HG03520 (cell line): ENCODE measurements around the gene FLT1.

ENCODE experiments used
- ATAC-seq: cut with Tn5 transposase; IDR thresholded peaks from one replicate; pipeline ENCODE4 v1.9.1; 2021; ENCODE audit warnings: mild to moderate bottlenecking, moderate library complexity; ENCODE audit not compliant: unreplicated experiment

The FLT1 gene

DNA sequence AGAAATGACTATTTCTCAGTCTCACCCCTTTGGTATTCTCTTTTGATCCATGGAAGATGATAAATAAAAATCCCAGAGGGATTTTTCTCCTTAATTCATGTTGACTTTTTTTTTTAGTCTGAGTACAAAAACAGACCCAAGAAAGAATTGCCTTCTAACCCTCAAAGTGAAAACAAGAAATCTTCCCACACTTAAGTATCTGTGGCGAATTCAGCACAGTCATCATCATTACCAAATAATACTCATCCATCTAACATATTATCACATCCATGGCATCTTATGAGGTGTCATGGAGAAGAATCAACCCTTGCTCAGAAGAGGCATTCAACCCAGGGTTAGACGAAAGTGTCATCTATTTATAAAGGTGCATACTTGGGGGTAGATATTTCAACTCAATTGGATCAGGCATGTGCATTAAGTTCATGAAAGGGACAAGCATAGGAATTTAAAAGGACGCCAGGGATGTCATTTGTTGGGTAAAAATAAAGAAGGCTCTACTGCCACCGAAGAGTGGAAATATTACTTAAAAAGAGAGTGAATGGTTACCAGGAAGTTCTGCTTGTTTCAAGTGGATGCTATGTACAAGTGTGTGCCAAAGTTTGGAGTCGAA is 101.9 kb downstream of the FLT1 start:
- ATAC-seq: no peak

DNA sequence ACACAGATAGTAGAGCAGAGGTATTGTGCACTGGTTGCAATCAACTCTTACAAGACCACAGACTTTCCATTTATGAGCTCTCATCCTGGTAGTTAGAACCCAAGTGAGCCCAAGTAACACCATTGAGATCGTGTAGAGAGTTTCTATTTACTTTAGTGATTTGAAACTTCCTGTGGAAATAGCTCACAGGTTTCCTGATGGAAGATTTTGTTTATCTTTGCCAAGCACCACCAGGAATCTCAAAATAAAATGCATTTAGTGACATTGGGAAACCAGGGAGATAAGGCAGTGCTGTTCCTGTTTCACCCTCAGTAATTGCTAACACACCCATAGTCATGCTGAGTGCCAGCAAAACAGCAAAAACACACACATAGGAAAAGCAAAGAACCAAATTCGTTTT is 102.5 kb downstream of the FLT1 start:
- no peak for ATAC-seq

DNA sequence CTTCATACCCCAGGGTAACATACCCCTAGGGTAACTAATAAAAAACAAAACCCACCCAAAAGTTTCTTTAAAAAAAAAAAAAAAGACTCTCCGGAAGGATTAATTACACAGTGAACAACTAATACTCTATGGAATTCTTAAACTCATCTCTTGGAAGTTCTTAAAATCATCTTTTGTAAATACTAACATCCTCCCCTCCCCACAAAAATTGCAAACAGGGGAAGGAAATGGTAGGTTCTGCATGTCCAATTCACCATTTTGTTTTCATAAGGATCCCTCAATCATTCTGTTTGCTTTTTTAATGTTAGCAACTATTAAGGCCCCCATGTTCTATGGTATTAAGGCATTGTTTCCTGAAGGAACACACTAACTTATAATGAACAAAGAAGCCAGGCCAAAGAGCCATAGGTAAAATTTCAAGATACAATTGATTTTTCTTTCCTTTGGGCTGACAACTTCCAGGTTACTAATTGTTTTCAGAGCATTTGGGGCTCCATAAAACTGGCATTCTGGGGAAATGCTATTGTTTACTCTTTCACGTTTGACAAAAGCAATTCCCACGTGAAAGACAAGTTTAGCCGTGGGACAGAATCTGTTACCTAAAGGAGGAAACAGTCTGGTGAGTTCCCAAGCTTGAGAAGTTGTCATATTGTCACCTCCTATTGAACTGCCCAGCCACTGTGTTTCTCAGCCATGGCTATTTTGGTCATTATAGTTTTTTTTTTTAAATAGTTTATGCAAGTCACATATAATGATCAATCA is 107.0 kb downstream of the FLT1 start:
- ATAC-seq: no peak

DNA sequence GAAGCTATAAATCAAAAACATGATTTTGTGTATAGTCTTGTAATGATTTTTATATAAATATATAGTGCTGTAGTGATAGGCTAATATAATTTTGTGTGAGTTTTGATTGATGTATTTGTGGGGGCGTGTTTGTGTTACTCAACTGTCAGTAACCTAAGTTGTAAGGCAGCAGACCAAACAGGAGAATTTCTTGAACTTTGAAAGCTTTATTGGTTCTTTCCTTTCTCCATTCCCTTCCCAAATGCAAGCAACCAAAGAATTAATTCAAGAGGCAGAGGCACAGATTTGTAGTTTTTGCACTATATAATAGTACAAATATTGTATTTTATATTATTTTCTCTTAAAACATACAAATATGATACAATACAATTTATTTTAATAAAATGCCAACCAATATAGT is 109.6 kb downstream of the FLT1 start:
- no peak for ATAC-seq

DNA sequence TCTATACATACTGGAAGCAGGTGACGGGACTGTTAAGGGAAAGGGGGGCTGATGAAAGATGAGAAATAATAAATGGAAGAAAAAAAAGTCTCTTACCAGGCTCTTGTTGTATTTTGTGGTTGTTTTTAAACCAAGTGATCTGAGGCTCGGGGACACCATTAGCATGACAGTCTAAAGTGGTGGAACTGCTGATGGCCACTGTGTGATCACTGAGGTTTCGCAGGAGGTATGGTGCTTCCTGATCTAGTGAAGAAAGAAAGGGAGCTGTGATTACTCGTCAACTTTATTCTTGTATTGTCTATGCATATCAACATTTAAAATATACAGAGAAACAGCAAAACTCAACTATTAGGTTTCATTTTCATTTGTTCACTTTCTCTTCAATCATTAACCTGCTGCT is 110.1 kb downstream of the FLT1 start:
- no peak for ATAC-seq

DNA sequence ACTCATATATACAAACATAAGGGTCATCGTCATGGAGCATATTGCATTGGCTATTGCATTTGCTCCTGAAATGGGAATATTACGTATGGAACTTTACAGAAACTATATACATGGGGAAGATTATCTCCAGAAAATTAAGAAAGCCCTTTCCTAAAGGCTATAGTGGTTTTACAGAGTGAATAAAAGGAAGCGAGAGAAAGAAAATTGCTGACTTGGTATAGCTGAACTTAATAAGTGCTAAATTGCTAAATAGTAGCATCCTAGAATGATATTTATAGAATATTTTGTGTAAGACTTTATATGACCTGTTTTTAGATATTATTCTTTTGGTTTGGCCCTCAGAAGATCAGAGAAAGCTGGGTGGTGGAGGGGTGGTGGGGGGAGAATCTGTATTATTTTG is 114.6 kb downstream of the FLT1 start:
- ATAC-seq: no peak

DNA sequence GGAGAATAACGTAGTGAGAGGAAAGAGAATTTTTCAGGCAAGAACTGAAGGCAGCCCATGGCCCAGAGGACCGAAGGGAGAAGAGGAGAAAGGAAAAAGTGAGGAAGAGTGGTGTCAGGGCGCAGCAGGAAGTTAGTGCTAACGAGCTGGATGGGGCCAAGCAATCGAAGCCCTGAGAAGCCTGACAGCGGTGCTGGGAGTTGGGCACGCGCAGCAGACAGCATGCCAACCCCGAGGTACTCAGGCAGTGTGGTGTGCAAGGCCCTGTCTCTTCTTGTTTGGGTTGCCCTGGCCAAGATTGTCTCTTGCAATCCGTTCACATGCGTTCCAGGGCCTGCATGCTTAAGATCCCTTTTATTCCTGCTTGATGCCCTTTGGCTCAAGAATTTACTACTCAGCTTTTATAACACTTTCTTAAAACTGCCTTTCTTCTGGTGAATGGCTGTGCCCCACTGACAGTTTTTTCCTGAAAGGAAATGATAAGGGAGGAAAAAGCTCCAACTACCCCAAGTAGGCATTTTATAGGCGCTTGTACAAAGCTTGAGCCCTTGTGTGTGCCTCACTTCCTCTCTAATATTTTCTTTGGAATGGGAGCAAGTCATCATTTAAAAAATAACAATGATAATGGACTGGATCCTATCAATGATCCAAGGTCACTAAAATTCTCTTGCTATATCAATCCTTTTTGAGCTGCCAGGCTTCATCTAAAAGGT is 115.4 kb downstream of the FLT1 start:
- ATAC-seq: no peak

DNA sequence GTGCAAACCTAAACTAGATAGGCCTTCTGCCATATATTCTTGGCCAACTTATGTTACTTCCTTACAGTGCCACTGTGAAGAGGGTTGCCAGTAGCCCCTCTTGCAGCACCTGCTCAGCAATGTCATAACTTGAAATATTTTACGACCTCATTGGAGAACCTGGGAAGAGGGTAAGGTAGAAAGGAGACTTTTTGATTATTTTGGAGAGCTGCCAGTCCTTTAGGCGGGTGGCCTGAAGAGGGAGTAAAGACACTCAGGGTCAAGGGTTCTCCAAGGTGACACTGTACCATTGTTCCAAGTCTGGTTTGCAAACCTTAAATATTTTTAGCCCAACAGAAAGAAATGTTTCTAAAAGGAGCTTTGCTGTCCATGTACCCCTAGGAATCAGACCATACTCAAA is 118.3 kb downstream of the FLT1 start:
- ATAC-seq: no peak

DNA sequence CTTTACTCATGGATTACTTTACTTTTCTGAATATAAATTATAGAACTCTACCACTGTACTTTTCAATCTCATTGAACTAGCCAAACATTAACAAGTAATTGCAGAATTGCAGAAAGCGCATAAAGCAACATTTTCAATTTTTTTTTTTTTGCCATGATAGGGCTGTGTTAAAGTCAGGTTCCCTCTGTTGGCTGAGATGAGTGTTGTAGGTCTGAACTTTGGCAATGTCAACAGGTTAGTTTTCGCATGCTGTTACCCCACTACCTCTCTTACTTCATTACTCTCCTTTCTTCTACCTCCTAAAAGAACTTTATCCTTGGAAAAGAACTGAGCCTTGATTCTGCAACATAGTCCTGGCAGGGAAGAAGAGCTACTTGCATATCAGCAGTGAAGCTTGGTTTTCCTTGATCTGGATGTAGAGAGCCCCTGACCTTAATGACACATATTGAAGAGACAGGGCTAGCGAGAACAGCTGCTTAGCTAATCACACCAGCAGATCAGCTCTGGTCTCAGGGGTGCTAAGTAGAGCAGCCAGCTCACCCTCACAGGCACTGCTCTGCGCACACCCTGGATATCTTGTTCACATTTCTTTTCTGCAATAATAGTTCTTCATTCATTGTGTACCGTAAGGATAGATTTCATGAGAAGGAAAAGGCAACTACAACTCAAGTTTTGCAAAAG is 119.5 kb downstream of the FLT1 start:
- no peak for ATAC-seq

DNA sequence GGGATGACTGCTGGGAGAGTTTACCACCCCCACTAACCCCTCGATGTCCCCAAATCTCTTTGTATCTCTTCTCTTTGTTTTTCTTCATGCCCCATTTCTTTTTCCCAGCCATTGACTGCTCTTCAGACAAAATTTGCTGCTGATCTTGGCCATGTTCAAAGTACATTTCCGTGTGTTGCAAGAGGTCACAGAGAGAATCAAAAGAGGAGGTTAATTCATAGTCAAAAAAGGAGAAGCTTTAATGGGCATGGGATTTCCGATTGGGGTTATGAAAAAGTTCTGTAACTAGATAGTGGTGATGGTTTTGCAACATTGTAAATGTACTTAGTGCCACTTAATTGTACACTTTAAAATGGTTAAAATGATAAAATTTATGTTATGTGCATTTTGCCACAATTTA is 121.1 kb downstream of the FLT1 start:
- no peak for ATAC-seq

DNA sequence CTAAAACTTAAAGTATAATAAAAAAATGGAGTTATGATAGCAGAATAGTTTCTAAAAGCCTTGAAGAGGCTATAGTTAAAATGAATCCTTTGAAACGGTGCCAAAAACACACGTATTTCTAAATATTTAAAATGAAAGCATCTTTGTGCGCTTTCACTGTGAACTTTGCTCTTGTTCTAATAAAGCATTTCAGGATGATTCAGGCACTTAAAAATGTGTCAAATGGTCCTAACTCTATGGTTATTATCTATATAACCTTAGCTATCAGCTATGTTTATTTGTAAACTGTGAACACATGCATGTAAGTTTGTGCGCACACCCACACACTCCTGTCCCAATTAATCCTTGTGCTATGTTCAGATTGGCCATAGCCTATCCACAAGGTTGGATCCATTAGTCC is 124.5 kb downstream of the FLT1 start:
- no peak for ATAC-seq

DNA sequence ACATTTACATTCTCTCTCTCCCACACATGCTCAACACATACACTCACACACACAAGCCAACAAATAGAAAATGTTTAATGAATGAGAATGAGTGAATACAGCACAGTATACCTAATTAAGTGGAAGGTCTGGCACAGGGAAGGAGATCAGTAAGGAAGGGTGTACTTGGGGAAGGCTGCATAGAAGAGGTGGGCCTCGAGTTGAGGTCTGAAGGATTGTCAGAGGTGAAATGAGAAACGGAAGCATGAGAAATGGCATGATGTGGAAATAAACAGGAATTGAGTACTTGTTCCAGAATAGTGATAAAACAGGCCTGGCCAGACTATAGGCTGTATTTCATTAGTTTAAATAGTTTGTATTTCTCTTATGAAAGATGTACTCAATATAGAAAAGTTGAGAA is 136.2 kb downstream of the FLT1 start:
- no peak for ATAC-seq

DNA sequence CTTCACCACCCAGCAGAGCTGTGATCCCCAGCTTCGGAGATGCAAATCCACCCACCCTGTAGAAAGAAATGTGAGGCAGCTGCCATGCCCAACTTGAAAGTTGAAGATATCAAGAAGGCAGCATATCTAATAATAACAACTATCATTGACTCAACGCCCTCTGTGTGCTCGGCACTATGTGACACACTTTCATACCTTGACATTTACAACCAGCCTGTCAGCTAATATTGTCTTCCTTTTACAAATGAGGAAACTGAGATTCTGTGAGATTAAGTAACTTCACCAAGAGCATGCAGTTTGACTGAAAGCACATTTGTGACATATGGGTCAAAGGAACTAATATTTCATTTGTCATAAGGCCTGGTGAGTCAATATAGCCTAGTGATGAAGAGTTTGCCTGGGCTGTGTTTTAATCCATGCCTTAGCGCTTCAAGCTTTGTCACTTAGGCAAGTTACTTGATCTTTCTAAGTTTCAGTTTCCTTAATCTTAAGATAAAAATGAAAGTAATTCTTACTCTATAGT is 137.0 kb downstream of the FLT1 start:
- ATAC-seq: no peak

DNA sequence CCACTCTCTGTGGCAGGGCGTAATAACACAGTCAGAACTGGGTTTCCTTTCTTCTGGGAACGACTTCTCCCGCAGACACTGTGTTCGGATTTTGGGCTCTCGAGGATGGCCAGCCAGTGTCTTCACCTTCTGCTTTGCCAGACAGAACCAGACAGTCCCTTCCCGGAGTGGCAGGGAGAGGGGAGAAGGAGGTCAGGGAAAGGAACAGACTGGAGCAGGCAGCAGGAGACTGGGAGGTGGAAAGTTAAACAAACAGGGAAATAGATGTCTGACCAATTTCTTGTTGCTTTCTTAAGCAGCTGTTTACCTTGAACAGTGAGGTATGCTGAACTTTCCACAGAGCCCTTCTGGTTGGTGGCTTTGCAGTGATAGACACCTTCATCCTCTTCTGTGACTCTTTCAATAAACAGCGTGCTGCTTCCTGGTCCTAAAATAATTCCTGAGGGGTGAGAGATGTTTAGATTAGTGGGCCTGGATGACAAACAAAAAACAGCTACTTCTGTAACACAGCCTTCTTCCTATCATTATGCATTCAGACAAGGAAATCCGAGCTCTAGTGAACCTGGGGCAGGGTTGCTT is 137.6 kb downstream of the FLT1 start:
- no peak for ATAC-seq

DNA sequence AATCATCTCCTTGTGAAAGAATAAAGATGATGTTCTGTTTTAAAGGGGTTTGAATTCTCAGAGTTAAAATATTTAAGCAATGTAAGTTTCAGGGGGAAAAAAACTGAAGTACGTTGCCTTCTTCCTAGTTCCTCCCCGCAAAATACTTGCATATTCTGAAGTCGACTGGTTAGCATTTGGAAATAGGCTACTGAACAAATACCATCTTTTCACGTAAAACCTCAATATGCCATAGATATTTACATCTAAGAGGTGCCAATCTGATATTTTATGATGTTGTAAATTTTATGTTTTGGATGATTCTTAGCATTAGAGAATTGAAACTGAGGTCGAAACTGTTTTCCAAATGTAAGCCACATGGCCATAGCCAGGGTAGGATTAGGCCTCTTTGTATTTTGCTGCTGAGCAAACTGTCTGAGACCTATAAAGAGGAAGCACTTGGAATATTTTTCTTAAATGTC is 138.3 kb downstream of the FLT1 start:
- no peak for ATAC-seq

DNA sequence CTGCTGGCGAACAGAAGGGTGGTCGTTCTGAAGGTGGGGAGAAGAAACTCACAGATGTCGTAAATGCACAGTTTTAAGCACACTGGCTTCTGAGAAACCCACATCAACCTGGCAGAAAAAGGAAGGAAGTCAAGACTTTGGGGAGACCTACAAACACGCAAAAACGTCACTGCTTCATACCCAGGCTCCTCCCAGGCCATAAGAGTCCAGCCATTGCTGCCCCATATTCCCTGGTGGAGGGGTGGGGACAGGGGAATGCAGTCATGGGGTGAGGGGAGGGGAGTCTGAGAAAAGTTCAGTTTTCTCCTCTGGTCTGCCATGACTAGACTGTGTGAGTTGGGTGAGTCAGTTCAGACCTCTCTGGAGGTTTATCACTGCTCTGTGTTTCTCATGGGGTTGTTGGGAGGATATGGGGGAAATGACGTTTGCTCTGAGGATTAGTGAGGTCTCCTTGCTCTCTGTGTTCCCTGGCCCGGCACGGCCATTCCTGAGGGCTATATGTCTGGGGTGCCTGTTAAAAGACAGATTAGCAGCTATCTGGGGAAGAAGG is 139.0 kb downstream of the FLT1 start:
- ATAC-seq: no peak

DNA sequence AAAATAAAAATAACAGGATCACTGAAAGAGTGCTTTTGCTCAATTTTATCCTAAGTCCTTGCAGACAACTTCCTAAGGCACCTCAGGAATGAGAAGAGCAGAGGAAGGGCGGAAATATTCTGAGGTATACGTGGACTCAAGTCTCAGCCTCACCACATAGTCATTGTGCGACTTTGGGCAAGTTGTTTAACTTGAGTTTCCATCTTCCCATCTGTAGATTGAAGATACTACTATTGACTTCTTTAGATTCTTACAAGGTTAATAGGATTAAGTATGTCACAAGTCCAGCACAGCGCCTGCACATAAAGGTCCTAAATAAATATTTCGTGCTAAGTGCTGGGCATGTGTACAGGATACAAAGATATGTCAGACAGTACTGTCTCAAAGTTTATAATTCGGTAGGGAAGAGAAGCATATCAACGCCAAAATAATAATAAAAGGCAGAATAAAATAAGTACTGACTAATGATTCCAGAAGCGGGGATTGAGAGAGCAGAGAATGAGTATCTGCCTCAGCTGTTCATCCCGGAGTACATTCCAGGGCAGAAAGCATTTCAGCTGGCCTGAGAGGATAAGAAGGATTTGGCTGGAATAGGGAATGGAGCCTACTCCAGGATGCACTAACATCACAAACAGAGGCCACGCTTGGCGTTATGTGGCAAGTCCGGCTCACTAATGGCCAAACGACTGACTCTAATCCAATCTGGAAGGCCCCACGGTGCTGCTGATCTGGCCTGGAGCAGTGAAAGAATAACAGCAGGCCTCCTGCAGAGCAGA is 139.7 kb downstream of the FLT1 start:
- ATAC-seq: no peak

DNA sequence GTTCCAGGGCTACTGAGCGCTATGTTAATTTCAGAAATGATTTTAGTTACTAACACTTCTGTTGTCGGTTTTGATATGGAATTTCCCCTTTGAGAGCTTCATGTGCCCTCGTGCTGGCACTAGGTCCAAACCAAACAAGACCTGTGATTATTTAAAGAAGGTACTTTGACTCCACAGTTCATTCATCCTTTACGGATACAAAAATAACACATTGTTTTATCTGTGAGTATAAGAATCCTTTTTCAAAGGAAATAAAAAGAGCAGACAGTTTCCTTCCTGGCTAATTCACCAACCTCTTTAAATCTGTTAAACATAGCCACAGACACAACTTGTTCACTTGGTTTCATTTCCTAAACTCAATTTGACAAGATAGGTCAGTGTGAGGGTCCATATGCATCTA is 141.2 kb downstream of the FLT1 start:
- ATAC-seq: no peak

DNA sequence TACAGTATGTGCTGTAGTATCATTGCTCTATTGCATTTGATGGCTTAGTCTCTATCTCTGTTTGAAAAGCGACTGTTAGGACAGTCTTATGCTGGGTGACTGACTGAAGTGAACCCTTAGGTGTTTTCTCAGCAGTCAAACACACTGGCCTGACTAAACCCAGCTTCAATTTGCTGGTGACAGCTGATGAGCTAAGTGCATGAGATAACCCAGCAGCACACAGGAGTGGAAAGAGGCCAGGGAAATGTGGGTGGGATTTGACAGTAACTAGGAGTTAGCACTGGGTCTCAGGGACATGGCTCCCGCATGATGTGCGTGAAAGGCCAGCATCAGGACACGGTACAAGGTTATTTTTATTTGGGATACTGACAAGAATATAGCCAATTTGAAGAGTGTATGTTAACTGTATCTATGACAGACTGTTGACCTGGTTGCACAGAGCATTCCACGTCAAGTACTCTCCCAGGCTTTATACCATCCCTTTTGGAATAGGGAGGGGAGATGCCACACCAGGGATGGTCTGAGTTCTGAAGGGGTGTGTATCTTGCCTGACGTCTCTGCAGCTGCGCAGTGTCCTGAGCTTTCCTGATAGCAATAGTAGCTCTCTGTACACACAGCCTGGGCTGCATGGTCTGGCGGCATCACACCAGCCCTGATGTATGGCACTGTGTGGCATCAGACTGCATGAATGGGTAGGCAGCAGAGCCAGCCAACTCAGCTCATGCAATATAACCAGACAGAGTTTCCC is 144.8 kb downstream of the FLT1 start:
- no peak for ATAC-seq
